Mucosa of descending colon (tissue), 3 donors: ENCODE measurements around the gene PITX2. TPM values are rescaled to one million over a fixed set of nuclear protein-coding genes. Genes with fewer than 3 reads are reported as not detected.

Experiments used
- ATAC-seq: fragments of 200-7000 bp; cut with Tn5 transposase; one replicate; pipeline ENCODE4 v1.9.1; 2020; ENCODE audit warnings: mild to moderate bottlenecking, moderate library complexity
- DNase-seq, 3 donors: peaks; one replicate each; pipeline ENCODE4 v3.0.0-alpha.2; 2020
- H3K36me3 ChIP-seq: fragments of 200-600 bp; one replicate; pipeline ENCODE4 v1.8.0; 2021; ENCODE audit warnings: low read depth, mild to moderate bottlenecking
- H3K4me1 ChIP-seq: fragments of 200-600 bp; one replicate; pipeline ENCODE4 v1.8.0; 2021; ENCODE audit warnings: low read depth, mild to moderate bottlenecking
- H3K4me3 ChIP-seq: fragments of 200-600 bp; one replicate; pipeline ENCODE4 v1.8.0; 2021; ENCODE audit warnings: mild to moderate bottlenecking
- H3K9me3 ChIP-seq: fragments of 200-600 bp; one replicate; pipeline ENCODE4 v1.8.0; 2021; ENCODE audit warnings: mild to moderate bottlenecking
- intact Hi-C, 2 donors: fragments of 100-400 bp; cut with DNase I in 1 of 2; cut with micrococcal nuclease in 1 of 2; formaldehyde crosslinking; loops; one replicate each; pipeline versions ENCODE4 v1.11.0 to v1.11.1; 2022; cut with DNase I, micrococcal nuclease
- total RNA-seq, 3 donors: library from RNA; stranded (reverse); fragmentation: NEBNext Ultra II Directional in 2 of 3; extraction: Animal tissue kit (Norgen Biotek cat#: 25700) in 2 of 3; gene quantifications; one replicate each; pipeline versions ENCODE4 v1.2.1 to v1.2.4, GENCODE V29; 2021 to 2023
- TF ChIP-seq, protein P1 (sequence below): fragments of 200-600 bp; IDR thresholded peaks from one replicate; pipeline ENCODE4 v1.8.0; 2022; ENCODE audit warnings: antibody characterized with exemption, mild to moderate bottlenecking
- donor health status: DM: no; HTN: no; CAD: no; lungs with moderate emphysema.
- donor health status: DM: no; HTN: no; CAD: no.
- donor health status: DM: no; HTN: yes; CAD: no.

Gene PITX2
- total RNA-seq, 3 donors from 2014 or later: 0.51 to 2.6 (median 0.81) TPM

DNA sequence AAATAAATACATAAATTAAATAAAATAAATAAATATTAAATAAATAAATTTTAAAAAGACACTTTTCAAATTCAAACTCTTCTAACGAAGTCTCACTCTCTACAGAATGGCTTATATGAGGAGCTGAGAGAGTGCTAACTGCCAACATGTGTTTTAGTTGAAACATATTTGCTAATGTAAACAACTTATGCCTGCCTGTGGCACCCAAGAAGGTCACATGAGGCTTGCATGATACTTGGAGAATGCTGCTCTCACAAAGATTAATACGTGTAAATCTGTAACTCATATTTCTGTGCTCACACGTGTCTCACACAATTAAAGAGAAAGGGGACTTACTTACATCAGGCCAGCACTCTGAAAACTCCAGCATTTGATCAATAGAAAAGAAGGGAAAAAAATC, 43.2 kb upstream of the PITX2 start:
- Histone ChIP-seq H3K9me3 (no peaks in the 10 kb centered on the region), H3K4me3 (no peak overlapping the region), H3K36me3 (no peaks in the 10 kb centered on the region), H3K4me1 (peaks cover 6% of the 10 kb centered on the region)
- TF ChIP-seq, protein P1, sequence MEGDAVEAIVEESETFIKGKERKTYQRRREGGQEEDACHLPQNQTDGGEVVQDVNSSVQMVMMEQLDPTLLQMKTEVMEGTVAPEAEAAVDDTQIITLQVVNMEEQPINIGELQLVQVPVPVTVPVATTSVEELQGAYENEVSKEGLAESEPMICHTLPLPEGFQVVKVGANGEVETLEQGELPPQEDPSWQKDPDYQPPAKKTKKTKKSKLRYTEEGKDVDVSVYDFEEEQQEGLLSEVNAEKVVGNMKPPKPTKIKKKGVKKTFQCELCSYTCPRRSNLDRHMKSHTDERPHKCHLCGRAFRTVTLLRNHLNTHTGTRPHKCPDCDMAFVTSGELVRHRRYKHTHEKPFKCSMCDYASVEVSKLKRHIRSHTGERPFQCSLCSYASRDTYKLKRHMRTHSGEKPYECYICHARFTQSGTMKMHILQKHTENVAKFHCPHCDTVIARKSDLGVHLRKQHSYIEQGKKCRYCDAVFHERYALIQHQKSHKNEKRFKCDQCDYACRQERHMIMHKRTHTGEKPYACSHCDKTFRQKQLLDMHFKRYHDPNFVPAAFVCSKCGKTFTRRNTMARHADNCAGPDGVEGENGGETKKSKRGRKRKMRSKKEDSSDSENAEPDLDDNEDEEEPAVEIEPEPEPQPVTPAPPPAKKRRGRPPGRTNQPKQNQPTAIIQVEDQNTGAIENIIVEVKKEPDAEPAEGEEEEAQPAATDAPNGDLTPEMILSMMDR: no peak
- DNase-seq (no peak), ATAC-seq (no peak)
- intact Hi-C loops: no loop called here

DNA sequence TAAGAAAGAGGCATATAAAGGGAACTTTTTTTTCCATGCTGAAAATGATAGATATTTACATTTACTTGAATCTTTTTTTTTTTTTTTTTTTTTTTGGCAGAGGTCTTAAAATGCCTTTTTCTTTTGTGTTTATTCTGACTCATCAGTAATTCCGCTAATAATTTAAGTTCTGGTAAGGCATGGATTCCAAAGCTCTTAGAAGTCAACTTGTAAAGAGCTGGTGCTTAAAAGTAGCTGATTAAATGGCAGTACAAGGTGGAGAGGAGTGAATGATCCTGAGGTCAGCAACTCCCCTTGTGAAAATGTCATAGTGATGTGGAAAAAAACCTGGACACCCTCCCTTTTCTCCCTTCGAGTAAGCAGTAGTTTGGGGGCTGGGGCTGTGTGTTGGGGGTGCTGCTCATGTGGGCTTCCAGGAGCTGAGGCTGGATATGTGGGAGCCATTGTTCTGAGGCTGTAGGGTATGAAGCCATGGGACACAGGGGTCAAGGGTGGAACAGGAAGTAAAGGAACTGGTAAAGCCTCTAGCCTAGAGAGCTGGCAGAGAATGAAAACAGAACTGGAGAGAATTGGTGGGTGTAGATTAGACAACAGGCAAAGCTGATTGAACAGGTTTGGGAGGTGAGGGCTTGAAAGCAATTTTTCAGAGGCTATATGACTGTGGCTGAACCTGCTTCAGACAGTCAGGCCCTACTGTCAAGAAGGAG, 41.0 kb upstream of the PITX2 start:
- peaks cover 4% of the 10 kb centered on the region for H3K9me3 ChIP-seq
- H3K36me3 ChIP-seq: no peaks in the 10 kb centered on the region
- peaks cover 6% of the 10 kb centered on the region for H3K4me1 ChIP-seq
- no peak overlapping the region for H3K4me3 ChIP-seq
- TF ChIP-seq, protein P1: no peak
- intact Hi-C loops: no loop called here
- ATAC-seq: peak; percentile 81
- DNase-seq: peak in 1 of 3 donors; percentile 17

DNA sequence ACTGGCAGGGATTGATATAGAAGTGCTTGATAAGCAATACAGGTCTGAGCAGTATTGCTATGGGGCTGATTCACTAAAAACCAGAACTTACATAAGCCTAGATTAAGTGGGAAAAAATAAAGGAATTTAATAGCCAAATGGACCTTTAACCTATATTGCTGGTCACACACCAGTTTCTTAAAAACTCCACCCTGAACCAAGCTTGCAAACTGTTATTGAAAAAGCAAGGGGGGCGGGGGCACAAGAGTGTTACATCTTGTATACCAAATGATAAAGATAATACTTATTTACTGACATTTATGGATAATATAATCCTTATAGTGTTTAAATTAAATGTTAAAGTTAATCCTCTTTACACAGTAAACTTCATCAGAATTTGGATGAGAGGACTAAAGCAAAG, 40.3 kb upstream of the PITX2 start:
- TF ChIP-seq, protein P1: no peak

DNA sequence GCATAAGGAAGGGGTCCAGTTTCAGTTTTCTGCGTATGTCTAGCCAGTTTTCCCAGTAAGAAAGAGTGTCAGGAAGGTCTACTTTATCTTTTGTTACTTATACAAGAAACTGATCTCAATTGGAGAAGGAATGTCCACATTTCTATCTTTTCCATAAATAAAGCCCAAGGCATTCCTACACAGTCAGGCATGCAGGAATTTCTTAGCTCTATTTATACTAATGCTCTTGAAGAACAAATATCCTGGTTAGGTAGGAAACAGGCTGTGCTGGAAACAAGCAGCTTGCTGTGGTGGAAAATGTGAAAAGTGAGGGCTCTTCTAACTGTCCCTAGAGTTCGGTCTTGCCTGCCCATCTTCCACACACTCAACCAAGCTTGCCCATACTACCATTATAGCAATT, 37.9 kb upstream of the PITX2 start:
- no peak for ATAC-seq
- Histone ChIP-seq H3K4me3 (no peak overlapping the region), H3K9me3 (peaks cover 4% of the 10 kb centered on the region), H3K4me1 (no peaks in the 10 kb centered on the region), H3K36me3 (no peaks in the 10 kb centered on the region)
- no peak for DNase-seq
- TF ChIP-seq, protein P1: no peak
- intact Hi-C loops: no loop called here

More for the DNA sequence above, 40.3 kb upstream of the PITX2 start:
- ATAC-seq (no peak), DNase-seq (no peak)
- H3K9me3 ChIP-seq: peaks cover 4% of the 10 kb centered on the region
- peaks cover 6% of the 10 kb centered on the region for H3K4me1 ChIP-seq
- intact Hi-C loops: no loop called here
- no peaks in the 10 kb centered on the region for H3K36me3 ChIP-seq
- H3K4me3 ChIP-seq: no peak overlapping the region

DNA sequence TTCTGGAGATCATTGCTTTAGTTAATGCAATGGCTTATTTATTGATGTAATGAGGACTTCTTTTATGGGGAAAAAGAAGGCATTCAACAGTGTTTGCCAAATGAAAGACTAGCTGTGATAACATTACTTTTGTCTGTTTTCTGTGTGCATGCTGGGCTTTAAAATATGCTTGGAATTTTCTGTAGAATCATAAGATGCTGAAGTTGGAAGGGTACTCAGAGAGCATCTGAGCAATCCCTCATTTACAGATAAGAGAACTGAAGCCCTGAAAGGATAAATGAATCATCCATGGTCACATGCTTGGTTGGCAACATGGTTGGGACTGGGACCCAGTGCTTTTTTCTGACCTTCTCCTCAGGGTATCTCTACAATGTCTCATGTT, 31.4 kb upstream of the PITX2 start:
- H3K4me3 ChIP-seq: no peak overlapping the region
- TF ChIP-seq, protein P1: no peak
- H3K9me3 ChIP-seq: peaks cover 3% of the 10 kb centered on the region
- H3K36me3 ChIP-seq: no peaks in the 10 kb centered on the region
- ATAC-seq (no peak), DNase-seq (no peak)
- intact Hi-C loops: no loop called here
- peaks cover 9% of the 10 kb centered on the region for H3K4me1 ChIP-seq
